ENCODE data around the gene MCM10.

The MCM10 gene

DNA sequence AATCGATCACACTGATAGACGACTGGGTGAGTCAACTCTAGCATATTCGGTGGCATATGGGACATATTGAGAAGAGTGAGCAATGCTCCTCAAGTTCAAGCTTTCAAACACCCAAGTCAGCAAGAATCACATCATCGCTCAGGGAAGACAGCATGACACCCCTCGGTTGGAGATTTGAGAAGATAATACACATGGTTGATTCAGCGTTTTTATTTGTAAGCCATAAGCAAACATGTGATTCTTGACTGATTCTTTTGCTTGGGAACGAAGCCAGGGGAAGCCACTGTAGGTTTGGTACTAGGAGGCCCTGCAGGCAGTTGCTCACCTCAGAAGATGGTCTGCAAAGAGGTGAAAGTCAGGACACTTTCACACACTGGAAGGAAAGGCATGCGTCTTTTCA, 60.2 kb downstream of the MCM10 start:
- Histone ChIP-seq H3K27ac (no peak overlapping the region), H3K4me3 (no peak overlapping the region), H3K36me3 (ENCODE audit: insufficient read depth, low read length) (no peaks in the 10 kb centered on the region), H3K9me3 (ENCODE audit: low read depth, low read length) (no peaks in the 10 kb centered on the region), H3K9ac (ENCODE audit: insufficient read length) (no peak overlapping the region)
- TF ChIP-seq POLR2AphosphoS5 (IDR thresholded peaks at IDR 0.05; ENCODE audit: borderline replicate concordance, low read depth, low read length) (no peak), FOXP2 (optimal IDR thresholded peaks at IDR 0.05; ENCODE audit: control extremely low read depth, extremely low read length, insufficient read depth) (no peak), EZH2 (IDR thresholded peaks at IDR 0.05) (no peak)
- DNase-seq (ENCODE audit: low read depth, low spot score) = no peak

- DNase-seq (ENCODE audit: low read depth, low spot score) = no peak
- Histone ChIP-seq H3K27ac (no peak overlapping the region), H3K36me3 (ENCODE audit: insufficient read depth, low read length) (no peaks in the 10 kb centered on the region), H3K9ac (ENCODE audit: insufficient read length) (no peak overlapping the region), H3K4me3 (no peak overlapping the region), H3K9me3 (ENCODE audit: low read depth, low read length) (no peaks in the 10 kb centered on the region)
- TF ChIP-seq POLR2AphosphoS5 (IDR thresholded peaks at IDR 0.05; ENCODE audit: borderline replicate concordance, low read depth, low read length) (no peak), FOXP2 (optimal IDR thresholded peaks at IDR 0.05; ENCODE audit: control extremely low read depth, extremely low read length, insufficient read depth) (no peak), EZH2 (IDR thresholded peaks at IDR 0.05) (no peak)
These were observed 60.8 kb downstream of the MCM10 start for GRCh38 chr10:13222151-13222550.

GRCh38 chr10:13222566-13222965, 61.2 kb downstream of the MCM10 start:
- H3K36me3 ChIP-seq (ENCODE audit: insufficient read depth, low read length) = no peaks in the 10 kb centered on the region
- H3K4me3 ChIP-seq = no peak overlapping the region
- DNase-seq (ENCODE audit: low read depth, low spot score) = no peak
- H3K9ac ChIP-seq (ENCODE audit: insufficient read length) = no peak overlapping the region
- TF ChIP-seq FOXP2 (optimal IDR thresholded peaks at IDR 0.05; ENCODE audit: control extremely low read depth, extremely low read length, insufficient read depth) (no peak), EZH2 (IDR thresholded peaks at IDR 0.05) (no peak), POLR2AphosphoS5 (IDR thresholded peaks at IDR 0.05; ENCODE audit: borderline replicate concordance, low read depth, low read length) (no peak)
- no peak overlapping the region for H3K27ac ChIP-seq
- H3K9me3 ChIP-seq (ENCODE audit: low read depth, low read length) = no peaks in the 10 kb centered on the region

DNA sequence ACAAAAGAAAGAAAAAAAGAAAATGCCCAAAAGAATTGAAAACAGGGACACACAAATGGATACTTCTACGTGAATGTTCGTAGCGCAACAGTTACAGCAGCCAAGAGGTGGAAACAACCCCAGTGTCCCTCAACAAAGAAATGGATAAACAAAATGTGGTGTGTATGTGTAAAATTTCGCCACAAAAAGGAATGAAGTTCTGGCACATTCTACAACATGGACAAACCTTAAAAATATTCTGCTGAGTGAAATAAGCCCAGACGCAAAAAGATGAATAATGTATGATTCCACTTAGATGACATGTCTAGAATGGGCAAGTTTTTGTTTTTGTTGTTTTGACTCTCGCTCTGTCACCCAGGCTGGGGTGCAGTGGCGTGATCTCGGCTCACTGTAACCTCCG, 61.9 kb downstream of the MCM10 start:
- no peaks in the 10 kb centered on the region for H3K36me3 ChIP-seq (ENCODE audit: insufficient read depth, low read length)
- TF ChIP-seq POLR2AphosphoS5 (IDR thresholded peaks at IDR 0.05; ENCODE audit: borderline replicate concordance, low read depth, low read length) (no peak), FOXP2 (optimal IDR thresholded peaks at IDR 0.05; ENCODE audit: control extremely low read depth, extremely low read length, insufficient read depth) (no peak)
- no peak overlapping the region for H3K9ac ChIP-seq (ENCODE audit: insufficient read length)
- DNase-seq (ENCODE audit: low read depth, low spot score) = no peak
- no peak overlapping the region for H3K27ac ChIP-seq
- H3K4me3 ChIP-seq = no peak overlapping the region
- no peaks in the 10 kb centered on the region for H3K9me3 ChIP-seq (ENCODE audit: low read depth, low read length)

DNA sequence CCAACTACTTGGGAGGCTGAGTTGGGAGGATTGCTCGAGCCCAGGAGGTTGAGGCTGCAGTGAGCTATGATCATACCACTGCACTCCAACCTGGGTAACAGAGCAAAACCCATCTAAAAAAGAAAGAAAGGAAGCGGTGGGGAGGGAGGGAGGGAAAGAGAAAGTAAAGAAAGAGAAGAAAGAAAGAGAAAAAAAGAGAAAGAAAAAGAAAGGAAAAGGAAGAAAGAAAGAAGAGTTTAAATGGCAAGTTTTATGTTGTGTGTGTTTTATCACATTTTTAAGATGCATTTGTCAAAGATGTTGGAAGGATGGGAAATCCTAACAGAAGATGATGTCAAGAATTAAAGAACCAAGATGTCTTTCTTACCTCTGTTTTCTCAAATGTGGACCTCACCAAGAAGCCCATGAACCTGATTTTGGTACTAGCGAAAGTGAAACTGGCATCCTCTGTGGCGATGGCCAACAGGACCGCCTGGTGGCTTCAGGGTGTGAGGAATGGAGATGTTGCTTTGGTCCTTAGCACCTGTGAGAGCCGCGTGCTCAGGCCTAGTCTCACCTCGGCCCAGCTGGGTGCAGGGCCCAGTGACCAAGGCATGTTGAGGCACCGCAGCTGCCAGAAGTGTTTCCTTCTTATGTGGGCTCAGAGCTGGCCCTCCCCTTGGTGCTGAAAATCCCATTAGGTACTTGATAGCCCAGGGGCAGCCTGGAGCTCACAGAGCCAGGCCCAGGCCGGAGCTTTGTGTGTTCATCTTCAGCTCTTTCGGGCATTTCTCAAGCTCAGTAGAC, 63.0 kb downstream of the MCM10 start:
- Histone ChIP-seq H3K4me3 (no peak overlapping the region), H3K27ac (no peak overlapping the region), H3K9me3 (ENCODE audit: low read depth, low read length) (no peaks in the 10 kb centered on the region), H3K36me3 (ENCODE audit: insufficient read depth, low read length) (no peaks in the 10 kb centered on the region), H3K9ac (ENCODE audit: insufficient read length) (no peak overlapping the region)
- TF ChIP-seq EZH2 (IDR thresholded peaks at IDR 0.05) (no peak), POLR2AphosphoS5 (IDR thresholded peaks at IDR 0.05; ENCODE audit: borderline replicate concordance, low read depth, low read length) (no peak), FOXP2 (optimal IDR thresholded peaks at IDR 0.05; ENCODE audit: control extremely low read depth, extremely low read length, insufficient read depth) (no peak)
- no peak for DNase-seq (ENCODE audit: low read depth, low spot score)

- H3K36me3 ChIP-seq (ENCODE audit: insufficient read depth, low read length) = no peaks in the 10 kb centered on the region
- H3K9me3 ChIP-seq (ENCODE audit: low read depth, low read length) = no peaks in the 10 kb centered on the region
- H3K9ac ChIP-seq (ENCODE audit: insufficient read length) = no peak overlapping the region
- no peak for DNase-seq (ENCODE audit: low read depth, low spot score)
- H3K27ac ChIP-seq = no peak overlapping the region
- H3K4me3 ChIP-seq = no peak overlapping the region
- TF ChIP-seq FOXP2 (optimal IDR thresholded peaks at IDR 0.05; ENCODE audit: control extremely low read depth, extremely low read length, insufficient read depth) = no peak
- no peak for TF ChIP-seq EZH2 (IDR thresholded peaks at IDR 0.05)
- no peak for TF ChIP-seq POLR2AphosphoS5 (IDR thresholded peaks at IDR 0.05; ENCODE audit: borderline replicate concordance, low read depth, low read length)
These were observed 64.2 kb downstream of the MCM10 start for GRCh38 chr10:13225601-13226000.

DNA sequence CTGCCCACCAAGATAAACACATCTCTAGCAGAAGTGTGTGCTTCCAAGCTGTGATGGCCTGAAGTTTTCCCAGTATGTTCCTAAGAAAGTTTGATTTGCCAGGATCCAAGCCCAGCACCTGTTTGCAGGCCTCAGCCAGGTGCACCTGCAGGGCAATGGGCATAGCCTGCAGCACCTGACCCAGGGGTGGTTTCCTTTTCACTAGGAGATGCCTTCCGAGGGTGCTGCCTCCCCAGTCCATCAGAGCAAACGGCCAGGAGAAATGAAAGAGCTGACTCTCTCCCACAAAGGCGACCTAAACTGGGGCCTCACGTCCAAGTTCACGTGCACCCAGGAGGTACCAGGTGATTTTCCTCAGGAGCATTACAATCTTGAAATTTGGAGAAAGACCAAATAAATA, 65.7 kb downstream of the MCM10 start:
- no peak overlapping the region for H3K4me3 ChIP-seq
- DNase-seq (ENCODE audit: low read depth, low spot score) = no peak
- TF ChIP-seq EZH2 (IDR thresholded peaks at IDR 0.05) (no peak), FOXP2 (optimal IDR thresholded peaks at IDR 0.05; ENCODE audit: control extremely low read depth, extremely low read length, insufficient read depth) (no peak), POLR2AphosphoS5 (IDR thresholded peaks at IDR 0.05; ENCODE audit: borderline replicate concordance, low read depth, low read length) (no peak)
- H3K9ac ChIP-seq (ENCODE audit: insufficient read length) = no peak overlapping the region
- H3K27ac ChIP-seq = no peak overlapping the region
- no peaks in the 10 kb centered on the region for H3K9me3 ChIP-seq (ENCODE audit: low read depth, low read length)
- H3K36me3 ChIP-seq (ENCODE audit: insufficient read depth, low read length) = no peaks in the 10 kb centered on the region

DNA sequence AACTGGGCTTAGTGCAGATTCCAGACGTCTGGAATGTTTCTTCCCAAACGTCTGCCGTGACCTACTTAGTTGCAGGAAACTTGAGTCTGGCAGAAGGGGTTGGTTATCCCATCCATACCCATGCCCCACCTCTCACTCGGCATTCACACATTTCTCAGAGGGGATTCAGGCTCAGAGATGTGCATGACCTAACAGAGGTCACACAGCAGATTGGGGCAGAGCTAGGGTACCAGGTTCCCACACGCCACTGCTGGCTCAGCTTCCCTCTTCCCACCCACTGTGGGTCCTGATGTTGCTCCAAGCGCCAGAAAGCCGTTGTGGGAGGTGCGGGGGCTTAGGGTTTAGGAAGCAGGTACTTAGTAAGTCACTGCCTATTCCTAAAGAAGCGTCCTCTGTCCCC, 69.8 kb downstream of the MCM10 start:
- Histone ChIP-seq H3K27ac (no peak overlapping the region), H3K4me3 (no peak overlapping the region), H3K9ac (ENCODE audit: insufficient read length) (no peak overlapping the region), H3K36me3 (ENCODE audit: insufficient read depth, low read length) (no peaks in the 10 kb centered on the region), H3K9me3 (ENCODE audit: low read depth, low read length) (no peaks in the 10 kb centered on the region)
- TF ChIP-seq FOXP2 (optimal IDR thresholded peaks at IDR 0.05; ENCODE audit: control extremely low read depth, extremely low read length, insufficient read depth) (no peak), EZH2 (IDR thresholded peaks at IDR 0.05) (no peak), POLR2AphosphoS5 (IDR thresholded peaks at IDR 0.05; ENCODE audit: borderline replicate concordance, low read depth, low read length) (no peak)
- DNase-seq (ENCODE audit: low read depth, low spot score) = no peak

DNA sequence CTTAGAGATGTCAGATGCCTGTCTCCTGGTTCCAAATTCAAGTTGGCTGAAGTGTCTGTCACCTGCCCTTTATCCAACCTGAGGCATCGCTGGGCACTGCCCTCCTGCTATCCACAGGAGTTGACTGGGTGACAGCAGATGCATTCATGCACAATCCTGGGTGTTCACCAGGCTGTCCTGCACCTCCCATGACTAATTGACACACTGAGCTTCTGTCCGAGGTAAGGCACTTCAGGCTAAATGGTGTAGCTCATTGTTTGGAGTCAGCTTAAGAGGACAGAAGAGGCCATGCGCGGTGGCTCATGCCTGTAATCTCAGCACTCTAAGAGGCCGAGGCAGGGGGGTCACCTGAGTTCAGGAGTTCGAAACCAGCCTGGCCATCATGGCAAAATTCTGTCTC, 70.5 kb downstream of the MCM10 start:
- Histone ChIP-seq H3K9ac (ENCODE audit: insufficient read length) (no peak overlapping the region), H3K9me3 (ENCODE audit: low read depth, low read length) (no peaks in the 10 kb centered on the region), H3K36me3 (ENCODE audit: insufficient read depth, low read length) (no peaks in the 10 kb centered on the region), H3K4me3 (no peak overlapping the region), H3K27ac (no peak overlapping the region)
- TF ChIP-seq EZH2 (IDR thresholded peaks at IDR 0.05) (no peak), POLR2AphosphoS5 (IDR thresholded peaks at IDR 0.05; ENCODE audit: borderline replicate concordance, low read depth, low read length) (no peak), FOXP2 (optimal IDR thresholded peaks at IDR 0.05; ENCODE audit: control extremely low read depth, extremely low read length, insufficient read depth) (no peak)
- no peak for DNase-seq (ENCODE audit: low read depth, low spot score)
